Loucy (cell line): Measurements from ENCODE around the gene MAPK8.

Source experiments
- EZH2phosphoT487 ChIP-seq: fragments of 200-600 bp; IDR thresholded peaks from 2 replicates; pipeline ENCODE4 v1.6.1; 2018; ENCODE audit warnings: antibody characterized with exemption, mild to moderate bottlenecking, moderate library complexity, borderline replicate concordance
- TF ChIP-seq, protein P1 (sequence below): fragments of 200-600 bp; sonication (generic); conservative IDR thresholded peaks from 2 replicates; pipeline ENCODE4 v1.5.1; 2014; ENCODE audit warnings: mild to moderate bottlenecking, antibody characterized with exemption, low read length

- TF ChIP-seq, protein P1, sequence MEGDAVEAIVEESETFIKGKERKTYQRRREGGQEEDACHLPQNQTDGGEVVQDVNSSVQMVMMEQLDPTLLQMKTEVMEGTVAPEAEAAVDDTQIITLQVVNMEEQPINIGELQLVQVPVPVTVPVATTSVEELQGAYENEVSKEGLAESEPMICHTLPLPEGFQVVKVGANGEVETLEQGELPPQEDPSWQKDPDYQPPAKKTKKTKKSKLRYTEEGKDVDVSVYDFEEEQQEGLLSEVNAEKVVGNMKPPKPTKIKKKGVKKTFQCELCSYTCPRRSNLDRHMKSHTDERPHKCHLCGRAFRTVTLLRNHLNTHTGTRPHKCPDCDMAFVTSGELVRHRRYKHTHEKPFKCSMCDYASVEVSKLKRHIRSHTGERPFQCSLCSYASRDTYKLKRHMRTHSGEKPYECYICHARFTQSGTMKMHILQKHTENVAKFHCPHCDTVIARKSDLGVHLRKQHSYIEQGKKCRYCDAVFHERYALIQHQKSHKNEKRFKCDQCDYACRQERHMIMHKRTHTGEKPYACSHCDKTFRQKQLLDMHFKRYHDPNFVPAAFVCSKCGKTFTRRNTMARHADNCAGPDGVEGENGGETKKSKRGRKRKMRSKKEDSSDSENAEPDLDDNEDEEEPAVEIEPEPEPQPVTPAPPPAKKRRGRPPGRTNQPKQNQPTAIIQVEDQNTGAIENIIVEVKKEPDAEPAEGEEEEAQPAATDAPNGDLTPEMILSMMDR, result no peak
- no peak for TF ChIP-seq EZH2phosphoT487
These were observed 76.5 kb downstream of the MAPK8 start for GRCh38 chr10:48382982-48383381.
